ENCODE data around the gene TAS2R1.
"Not testable (repeated sequence)": the region's sequence is repeated elsewhere in the genome, so short reads cannot be mapped to it uniquely, and the experiment has no call there.

Gene TAS2R1

GRCh38 chr5:9623661-9624060 is 6.5 kb downstream of the TAS2R1 start:
- in situ Hi-C loops (cut with MboI; ENCODE audit: low sequenced_read_pairs), result no loop called here

DNA sequence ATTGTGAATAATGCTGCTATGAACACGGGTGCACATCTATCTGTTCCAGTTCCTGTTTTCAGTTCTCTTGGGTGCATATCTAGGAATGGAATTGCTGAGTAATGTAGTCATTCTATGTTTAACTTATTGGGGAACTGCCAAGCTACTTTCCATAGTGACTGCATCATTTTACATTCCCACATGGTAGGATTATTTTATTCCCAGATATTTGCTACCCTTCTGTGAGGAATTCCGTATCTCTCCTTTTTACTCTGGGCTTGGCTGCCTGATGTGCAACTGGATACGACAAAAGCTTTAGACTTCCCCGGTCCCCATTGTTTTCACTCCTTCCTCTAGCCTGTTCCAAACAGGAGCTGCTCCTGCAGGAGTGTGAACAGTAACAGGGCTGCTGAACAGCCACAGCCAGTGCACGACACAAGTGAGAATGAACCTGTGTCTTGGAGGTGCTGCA is 7.2 kb downstream of the TAS2R1 start:
- in situ Hi-C loops (cut with MboI; ENCODE audit: low sequenced_read_pairs), result no loop called here

- in situ Hi-C loops (cut with MboI; ENCODE audit: low sequenced_read_pairs), result no loop called here
Measured at GRCh38 chr5:9621379-9621903, 8.7 kb downstream of the TAS2R1 start.

GRCh38 chr5:9619331-9620092 is 10.6 kb downstream of the TAS2R1 start:
- in situ Hi-C loops (cut with MboI; ENCODE audit: low sequenced_read_pairs), result no loop called here

DNA sequence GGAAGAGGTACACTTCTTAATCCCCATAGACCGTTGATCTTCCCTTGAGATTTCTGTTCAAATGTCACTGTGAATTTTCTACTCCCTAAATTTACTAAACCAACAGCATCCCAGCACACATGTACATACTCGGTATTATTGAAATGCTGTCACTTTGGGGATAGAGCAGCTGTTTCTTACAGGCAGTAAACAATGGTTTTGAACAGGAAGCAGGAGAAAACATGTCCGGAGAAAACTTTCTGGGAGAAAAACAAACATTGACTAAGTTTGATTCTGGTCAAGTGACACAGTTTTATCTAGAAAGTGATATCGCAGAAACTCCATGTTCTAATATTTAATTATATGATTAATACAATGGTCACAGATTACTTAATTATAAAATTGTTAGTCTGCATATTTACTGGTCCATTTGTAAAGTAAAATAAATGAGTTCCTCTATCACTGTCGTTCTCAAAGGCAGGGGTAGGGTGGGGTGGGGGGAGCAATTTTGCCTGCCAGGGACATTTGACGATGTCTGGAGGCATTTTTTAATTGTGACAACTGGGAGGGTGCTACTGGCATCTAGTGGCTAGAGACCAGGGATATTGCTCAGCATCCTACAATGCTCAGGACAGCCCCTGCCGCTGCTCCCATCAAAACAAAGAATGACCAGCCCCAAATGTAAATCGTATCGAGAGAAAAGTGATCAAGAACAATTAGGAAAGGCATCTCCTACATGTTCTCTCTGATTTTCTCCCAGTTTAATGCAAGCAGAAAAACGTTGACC is 12.2 kb downstream of the TAS2R1 start:
- in situ Hi-C loops (cut with MboI; ENCODE audit: low sequenced_read_pairs), result no loop called here

DNA sequence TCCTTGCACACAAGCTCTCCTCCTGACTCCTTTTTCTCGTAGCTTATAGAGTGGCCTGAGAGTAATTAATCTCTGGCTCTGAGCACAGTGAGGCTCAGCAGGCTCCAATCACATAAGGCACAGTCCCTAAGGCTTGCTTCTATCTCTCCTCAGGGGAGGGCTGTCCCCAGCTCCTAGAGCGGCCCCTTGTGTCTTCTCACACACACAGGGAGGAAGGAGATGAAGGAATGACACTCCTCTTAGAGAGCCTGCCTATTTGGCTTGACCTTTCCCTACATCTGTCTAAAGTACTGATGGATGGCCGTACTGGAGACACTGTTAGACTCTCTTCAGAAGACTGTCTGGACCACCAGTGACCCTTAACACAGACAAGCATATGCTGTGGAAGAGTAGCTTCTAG is 12.9 kb downstream of the TAS2R1 start:
- in situ Hi-C loops (cut with MboI; ENCODE audit: low sequenced_read_pairs), result no loop called here

DNA sequence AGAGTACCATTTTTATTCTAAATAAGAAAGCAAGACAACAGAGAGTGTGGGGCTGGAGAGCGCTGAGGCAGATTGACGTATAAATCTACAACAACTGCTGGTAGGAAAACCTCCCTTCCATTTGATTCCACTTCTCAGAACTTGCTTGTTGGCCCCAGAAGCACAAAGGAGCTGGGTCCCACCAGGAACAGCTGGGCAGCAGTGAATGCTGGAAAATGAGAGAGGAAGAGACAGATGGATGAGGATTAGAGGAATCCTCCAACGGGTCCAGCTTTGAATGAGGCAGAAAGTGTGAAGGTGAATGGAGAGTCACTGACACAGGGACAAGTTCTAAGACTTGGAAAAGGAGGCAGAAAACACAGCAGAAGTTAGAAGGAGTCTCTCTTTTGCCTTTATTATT is 14.8 kb downstream of the TAS2R1 start:
- in situ Hi-C loops (cut with MboI; ENCODE audit: low sequenced_read_pairs), result no loop called here

DNA sequence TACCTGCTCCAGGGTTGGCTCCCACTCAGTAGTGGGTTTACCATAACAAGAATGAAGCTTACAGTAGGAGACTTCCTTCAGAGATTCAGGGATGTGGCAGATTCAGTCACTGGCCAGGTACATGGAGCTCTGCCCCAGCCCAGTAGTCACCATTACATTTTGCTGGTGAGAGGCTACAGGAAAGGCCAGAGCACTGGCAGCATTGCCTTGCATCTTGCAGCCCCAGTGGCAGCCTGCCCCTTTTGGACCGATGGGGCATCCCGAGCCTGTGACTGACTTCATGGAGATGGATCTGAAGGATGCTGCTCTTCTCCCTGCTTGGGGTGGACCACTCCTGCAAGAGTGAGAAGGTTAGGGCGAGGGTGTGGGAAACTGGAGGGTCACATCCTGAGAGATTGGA is 16.8 kb downstream of the TAS2R1 start:
- in situ Hi-C loops (cut with MboI; ENCODE audit: low sequenced_read_pairs), result no loop called here

GRCh38 chr5:9610969-9611368 is 19.2 kb downstream of the TAS2R1 start:
- in situ Hi-C loops (cut with MboI; ENCODE audit: low sequenced_read_pairs), result no loop called here

DNA sequence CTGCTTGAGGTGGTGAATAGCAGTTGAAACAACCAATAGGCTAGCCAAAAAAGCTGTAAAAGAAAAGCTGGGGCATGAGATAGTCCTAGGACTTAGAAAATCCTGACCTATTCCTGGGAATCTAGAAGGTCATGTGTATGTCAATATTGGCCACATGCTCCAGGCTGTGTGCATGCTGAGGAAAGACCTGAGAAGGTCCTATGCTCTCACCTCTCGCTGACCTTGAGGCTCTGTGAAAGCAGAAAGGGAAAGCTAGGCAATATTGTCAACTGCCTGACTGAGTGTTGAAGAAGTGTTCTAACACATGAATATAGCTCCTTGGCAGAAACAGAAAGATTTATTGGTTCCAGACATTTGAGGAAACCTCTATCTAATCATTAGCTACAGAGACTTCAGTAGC is 19.8 kb downstream of the TAS2R1 start:
- in situ Hi-C loops (cut with MboI; ENCODE audit: low sequenced_read_pairs), result no loop called here

GRCh38 chr5:9608093-9608492 is 22.1 kb downstream of the TAS2R1 start:
- in situ Hi-C loops (cut with MboI; ENCODE audit: low sequenced_read_pairs), result no loop called here

- in situ Hi-C loops (cut with MboI; ENCODE audit: low sequenced_read_pairs), result no loop called here
Measured at GRCh38 chr5:9605041-9605838, 24.9 kb downstream of the TAS2R1 start.

GRCh38 chr5:9604416-9604815 is 25.7 kb downstream of the TAS2R1 start:
- in situ Hi-C loops (cut with MboI; ENCODE audit: low sequenced_read_pairs), result no loop called here

DNA sequence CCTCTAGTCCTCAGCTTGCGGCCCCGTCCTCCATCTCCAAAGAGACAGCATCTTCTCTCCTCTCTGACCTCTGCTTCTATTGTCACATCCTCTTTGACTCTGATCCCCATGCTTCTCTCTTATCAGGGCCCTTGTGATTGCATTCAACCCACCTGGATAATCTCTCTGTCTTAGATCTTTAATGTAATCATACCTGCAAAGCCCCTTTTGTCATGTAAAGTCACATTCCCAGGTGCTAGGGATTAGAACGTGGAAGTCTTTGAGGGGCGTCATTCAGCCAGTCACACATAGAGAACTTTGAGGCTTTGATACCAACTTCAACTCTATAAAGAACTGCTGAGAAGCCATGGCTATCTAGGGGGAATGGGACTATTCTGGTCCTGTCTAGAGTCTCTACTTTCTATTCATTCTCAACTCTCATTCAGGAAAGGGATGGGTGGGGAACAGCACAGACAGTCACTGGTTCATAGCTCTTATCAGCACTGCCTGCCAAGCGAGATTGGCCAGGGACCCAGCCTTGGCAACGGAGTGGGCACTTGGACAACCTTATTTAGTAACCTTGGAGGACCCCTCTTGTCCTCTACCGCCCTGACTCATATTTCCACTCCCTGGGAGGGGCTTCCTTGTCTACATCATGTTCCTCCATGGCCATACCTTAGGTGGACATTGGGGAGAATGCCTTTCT is 29.0 kb downstream of the TAS2R1 start:
- in situ Hi-C loops (cut with MboI; ENCODE audit: low sequenced_read_pairs), result no loop called here

- in situ Hi-C loops (cut with MboI; ENCODE audit: low sequenced_read_pairs), result no loop called here
Measured at GRCh38 chr5:9599391-9599790, 30.8 kb downstream of the TAS2R1 start.

DNA sequence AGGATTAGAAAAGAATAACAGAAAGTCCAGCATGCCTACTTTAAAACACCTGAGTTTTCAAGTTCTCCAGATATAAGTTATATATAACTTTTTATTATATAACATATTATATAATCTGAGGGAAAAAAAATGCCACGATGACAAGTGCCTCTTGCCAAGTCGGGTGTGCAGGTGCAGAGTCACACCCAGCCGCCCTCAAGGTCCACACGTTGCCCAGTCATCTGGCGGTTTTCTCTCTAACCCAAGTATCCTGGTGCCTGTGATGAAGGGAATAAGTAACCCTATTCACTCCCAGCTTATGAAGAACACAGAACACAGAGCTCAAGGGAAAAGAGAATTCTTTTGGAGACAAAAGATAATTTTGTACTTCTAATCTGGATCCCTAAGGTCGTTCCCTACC is 31.8 kb downstream of the TAS2R1 start:
- in situ Hi-C loops (cut with MboI; ENCODE audit: low sequenced_read_pairs), result not testable (repeated sequence)

GRCh38 chr5:9597322-9597721 is 32.8 kb downstream of the TAS2R1 start:
- in situ Hi-C loops (cut with MboI; ENCODE audit: low sequenced_read_pairs), result not testable (repeated sequence)

DNA sequence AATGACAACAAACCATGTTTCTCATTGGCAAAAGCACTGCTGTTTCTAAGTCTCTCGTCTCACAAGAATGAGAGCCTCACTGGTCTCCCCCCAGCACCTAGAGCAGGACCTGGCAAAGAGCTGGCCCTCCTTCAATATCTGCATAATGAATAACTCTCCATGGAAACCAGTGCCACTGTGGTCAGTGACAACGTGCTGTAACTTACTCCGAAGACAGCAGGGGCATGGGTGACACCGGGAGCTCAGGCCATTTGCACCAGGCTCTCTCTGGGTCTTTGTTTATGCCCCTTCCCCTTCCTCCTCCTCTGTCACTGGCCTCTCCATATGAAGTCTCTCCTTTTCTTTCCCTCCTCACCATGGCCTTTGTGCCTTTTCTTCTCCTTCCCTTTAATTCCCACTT is 33.3 kb downstream of the TAS2R1 start:
- in situ Hi-C loops (cut with MboI; ENCODE audit: low sequenced_read_pairs), result no loop called here

DNA sequence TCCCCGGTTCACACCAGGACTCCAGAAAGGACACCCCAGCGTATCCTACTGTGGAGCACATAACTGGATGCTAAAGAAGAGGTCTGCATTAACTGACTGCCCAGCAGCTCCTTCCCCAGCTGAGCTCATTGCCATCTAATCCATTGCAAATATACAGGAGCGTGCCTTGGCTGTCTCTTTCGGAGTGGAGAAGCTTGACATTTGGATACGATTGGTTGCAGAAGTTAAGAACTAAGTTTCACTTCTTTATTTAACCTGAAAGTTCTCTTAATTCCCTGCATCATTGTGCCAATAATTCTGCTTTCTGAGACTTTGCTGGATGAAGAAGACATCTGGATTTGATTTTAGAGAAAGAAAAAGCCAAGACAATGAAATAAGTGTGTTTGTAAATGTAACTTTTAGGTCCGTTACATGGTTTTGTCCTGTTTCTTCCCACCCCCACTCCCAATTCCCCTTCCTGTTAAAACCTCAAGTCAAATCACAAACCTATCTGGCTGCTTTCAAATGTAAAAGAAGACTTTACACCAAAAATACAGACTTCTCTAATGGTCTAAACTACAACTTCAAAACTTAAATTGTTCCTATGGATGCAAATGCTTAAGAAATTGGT is 33.9 kb downstream of the TAS2R1 start:
- in situ Hi-C loops (cut with MboI; ENCODE audit: low sequenced_read_pairs), result no loop called here

DNA sequence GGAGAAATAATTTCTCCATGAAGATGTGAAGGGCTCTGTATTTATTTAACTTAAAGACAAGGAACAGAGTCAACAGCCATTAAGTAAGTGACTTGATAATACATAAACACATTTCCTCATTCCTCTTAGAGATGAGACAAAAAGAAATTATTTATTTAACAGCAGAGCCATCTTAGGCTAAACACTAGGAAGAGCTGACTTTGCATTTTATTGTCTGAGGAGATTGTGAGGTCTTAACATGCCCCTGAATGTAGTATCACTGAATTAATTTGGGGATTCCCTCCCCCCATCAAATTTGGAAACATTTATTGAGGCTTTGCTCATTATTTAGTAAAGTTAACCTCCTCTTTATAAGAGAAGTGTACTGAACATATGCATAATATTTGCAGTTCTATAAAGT is 35.2 kb downstream of the TAS2R1 start:
- in situ Hi-C loops (cut with MboI; ENCODE audit: low sequenced_read_pairs), result no loop called here

Data from HL-60/S4 treated with retinoic acid at 250 ng/mL for 4 days and 3 days (cell line).